Neuronal stem cell (in vitro differentiated cells): Measurements from ENCODE around the gene PACSIN2.
A peak's percentile ranks its signal among the peaks of the same experiment; 100 is the strongest.

Source experiments
- DNase-seq: peaks from one replicate; pipeline ENCODE4 v3.0.0-alpha.2; 2013; ENCODE audit warnings: low spot score
- H2AFZ ChIP-seq: one replicate; pipeline ENCODE4 v1.6.1; 2013; ENCODE audit warnings: mild to moderate bottlenecking, low read length, inconsistent platforms
- H2AK5ac ChIP-seq: 2 replicates; pipeline ENCODE4 v1.6.1; 2013; ENCODE audit warnings: low read depth, mild to moderate bottlenecking, inconsistent platforms, low read length, moderate library complexity, mixed read lengths
- H2BK120ac ChIP-seq: 2 replicates; pipeline ENCODE4 v1.6.1; 2013; ENCODE audit warnings: low read depth, mild to moderate bottlenecking, inconsistent platforms, low read length, moderate library complexity, mixed read lengths
- H2BK12ac ChIP-seq: one replicate; pipeline ENCODE4 v1.6.1; 2013; ENCODE audit warnings: low read length, inconsistent platforms
- H2BK15ac ChIP-seq: 2 replicates; pipeline ENCODE4 v1.6.1; 2013; ENCODE audit warnings: mild to moderate bottlenecking, low read length, inconsistent platforms, mixed read lengths
- H2BK5ac ChIP-seq: one replicate; pipeline ENCODE4 v1.6.1; 2013; ENCODE audit warnings: inconsistent platforms, mild to moderate bottlenecking, low read length, moderate library complexity
- H3K14ac ChIP-seq: one replicate; pipeline ENCODE4 v1.6.1; 2013; ENCODE audit warnings: low read length, inconsistent platforms
- H3K18ac ChIP-seq: 2 replicates; pipeline ENCODE4 v1.6.1; 2013; ENCODE audit warnings: low read length, inconsistent platforms
- H3K23ac ChIP-seq: 2 replicates; pipeline ENCODE4 v1.6.1; 2013; ENCODE audit warnings: low read depth, mild to moderate bottlenecking, mixed read lengths, low read length, inconsistent platforms; ENCODE audit not compliant: poor library complexity
- H3K27ac ChIP-seq: replicated peaks from 3 replicates; pipeline ENCODE4 v1.5.1; 2013; ENCODE audit warnings: low read length, inconsistent platforms
- H3K27me3 ChIP-seq, 3 experiments: 2 replicates each; pipeline ENCODE4 v1.6.1; 2013; ENCODE audit warnings: low read length in 3 of 3, mild to moderate bottlenecking in 2 of 3, inconsistent platforms in 1 of 3, low read depth in 1 of 3, mixed read lengths in 1 of 3, moderate library complexity in 1 of 3; ENCODE audit not compliant: control insufficient read depth in 3 of 3, insufficient read depth in 3 of 3
- H3K36me3 ChIP-seq, 2 donors: replicated peaks in 1 of 2; 2 replicates each; pipeline ENCODE4 v1.6.1; 2013; ENCODE audit warnings: low read length in 2 of 2; ENCODE audit not compliant: control insufficient read depth in 2 of 2, insufficient read depth in 2 of 2
- H3K4ac ChIP-seq: 2 replicates; pipeline ENCODE4 v1.6.1; 2013; ENCODE audit warnings: inconsistent platforms, mild to moderate bottlenecking, low read length, moderate library complexity
- H3K4me1 ChIP-seq, 2 donors: 1 replicate in 1 of 2; 2 replicates in 1 of 2; pipeline ENCODE4 v1.6.1; 2013; ENCODE audit warnings: low read length in 2 of 2, low read depth in 1 of 2; ENCODE audit not compliant: control insufficient read depth in 2 of 2, insufficient read depth in 1 of 2
- H3K4me2 ChIP-seq: one replicate; pipeline ENCODE4 v1.6.1; 2013; ENCODE audit warnings: mild to moderate bottlenecking, low read length, inconsistent platforms; ENCODE audit not compliant: insufficient read depth, poor library complexity, severe bottlenecking
- H3K4me3 ChIP-seq, 2 donors: 2 replicates each; pipeline ENCODE4 v1.5.1; 2013; ENCODE audit warnings: low read length in 2 of 2, mild to moderate bottlenecking in 2 of 2, inconsistent platforms in 1 of 2, moderate library complexity in 1 of 2
- H3K79me1 ChIP-seq: one replicate; pipeline ENCODE4 v1.6.1; 2013; ENCODE audit warnings: low read depth, mild to moderate bottlenecking, inconsistent platforms, low read length, moderate library complexity
- H3K9ac ChIP-seq: one replicate; pipeline ENCODE4 v1.6.1; 2013; ENCODE audit warnings: mild to moderate bottlenecking, low read depth, low read length, inconsistent platforms; ENCODE audit not compliant: poor library complexity
- H3K9me3 ChIP-seq, 2 donors: replicated peaks in 1 of 2; 2 replicates each; pipeline versions ENCODE3 to v1.6.1; 2013; ENCODE audit warnings: low read length in 2 of 2, mild to moderate bottlenecking in 2 of 2, inconsistent platforms in 1 of 2, low read depth in 1 of 2, mixed read lengths in 1 of 2, moderate library complexity in 1 of 2; ENCODE audit not compliant: control insufficient read depth in 2 of 2, insufficient read depth in 1 of 2
- H4K8ac ChIP-seq: one replicate; pipeline ENCODE4 v1.6.1; 2013; ENCODE audit warnings: low read depth, mild to moderate bottlenecking, inconsistent platforms, low read length, moderate library complexity
- H4K91ac ChIP-seq: one replicate; pipeline ENCODE4 v1.6.1; 2013; ENCODE audit warnings: low read length, low read depth, mild to moderate bottlenecking, inconsistent platforms; ENCODE audit not compliant: poor library complexity
- WGBS, 2 donors: extraction: QIAGEN DNeasy Blood & Tissue Kit; methylation state at CpG; one replicate each; pipeline ENCODE4 v1.1.7; 2013; ENCODE audit warnings: missing lambda C conversion rate in 2 of 2, mixed read lengths in 1 of 2; ENCODE audit not compliant: insufficient read length in 2 of 2, insufficient replicate concordance in 1 of 2; ENCODE audit errors: extremely low coverage in 2 of 2; 5-methylcytosine and 5-hydroxymethylcytosine counted together

The PACSIN2 gene

DNA sequence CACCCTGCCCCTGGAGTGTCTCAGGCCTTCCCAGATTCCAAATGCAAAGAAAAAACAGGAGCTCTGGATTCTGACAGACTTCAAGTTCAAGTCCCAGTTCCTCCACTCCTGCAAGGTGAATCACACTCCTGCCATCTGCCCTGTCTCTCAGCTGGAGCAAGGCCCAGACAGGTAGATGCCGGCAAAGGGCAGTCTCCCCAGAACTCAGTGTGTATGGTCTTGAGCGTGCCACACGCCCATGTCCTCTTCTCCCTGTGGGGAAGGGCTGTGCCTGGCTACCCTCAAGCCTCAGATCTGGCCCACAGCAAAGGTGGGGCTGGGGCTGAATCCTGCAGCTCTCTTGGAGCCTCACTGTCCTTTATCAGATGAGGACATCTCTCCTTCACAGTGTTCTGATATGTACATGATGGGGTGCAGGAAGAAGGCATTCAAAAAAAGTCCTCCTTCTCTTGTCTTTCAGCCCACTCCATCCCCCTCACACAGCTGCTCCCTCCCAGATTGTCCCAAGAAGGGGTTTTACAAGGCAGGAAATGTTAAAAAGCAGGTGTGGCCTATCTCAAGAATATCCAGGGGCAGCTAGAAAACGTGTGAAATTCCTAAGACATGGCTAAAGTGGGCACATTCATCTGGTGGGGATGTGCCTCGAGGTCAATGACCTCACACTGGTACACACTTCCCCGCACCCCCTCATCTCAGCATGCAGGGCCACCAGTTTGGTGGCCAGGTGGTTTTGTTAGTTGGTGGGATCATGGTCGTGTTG, 130.2 kb downstream of the PACSIN2 start:
- DNase-seq, result no peak
- Histone ChIP-seq H3K36me3 (peaks cover 44 to 99% of the 10 kb centered on the region in 2 donors), H2BK120ac (no peak overlapping the region), H3K4me3 (peak overlapping the region in 1 of 2 donors; percentile 13), H2BK5ac (no peak overlapping the region), H2BK15ac (no peak overlapping the region), H2AK5ac (no peak overlapping the region), H4K91ac (no peak overlapping the region), H3K27me3 (no peaks in the 10 kb centered on the region), H2AFZ (no peak overlapping the region), H4K8ac (no peak overlapping the region), H3K4me1 (peaks cover 0 to 2% of the 10 kb centered on the region in 2 donors), H3K18ac (no peak overlapping the region), H2BK12ac (no peak overlapping the region), H3K27ac (no peak overlapping the region), H3K9me3 (no peaks in the 10 kb centered on the region), H3K4me2 (no peak overlapping the region), H3K9ac (no peak overlapping the region), H3K23ac (no peak overlapping the region), H3K79me1 (peaks cover 2% of the 10 kb centered on the region), H3K14ac (no peak overlapping the region), H3K4ac (no peak overlapping the region)
- WGBS, 2 donors, result no CpG with 5 or more reads among the region's 7 CpGs

DNA sequence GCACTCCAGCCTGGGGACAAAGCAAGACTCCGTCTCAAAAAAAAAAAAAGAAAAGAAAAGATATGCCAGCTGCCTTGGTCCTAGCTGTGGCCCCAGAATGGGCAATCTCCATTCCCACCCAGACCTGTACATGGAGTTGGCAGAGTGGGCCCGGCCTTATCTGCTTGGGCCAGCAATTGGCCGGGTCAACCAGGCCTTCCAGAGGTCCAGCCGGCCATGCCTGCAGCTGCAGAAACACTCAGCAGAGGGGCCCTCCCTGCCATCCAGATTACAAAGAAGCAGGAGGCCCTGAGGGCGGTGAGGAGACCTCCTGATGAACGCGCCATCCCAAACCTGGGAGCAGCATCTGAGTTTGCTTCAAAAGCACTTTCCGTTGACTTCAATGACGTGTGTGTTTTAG, 131.0 kb downstream of the PACSIN2 start:
- Histone ChIP-seq H3K18ac (no peak overlapping the region), H3K4ac (no peak overlapping the region), H2BK5ac (no peak overlapping the region), H3K4me3 (no peak overlapping the region), H3K14ac (no peak overlapping the region), H3K23ac (no peak overlapping the region), H3K4me2 (no peak overlapping the region), H3K79me1 (peaks cover under 1% of the 10 kb centered on the region), H2AK5ac (no peak overlapping the region), H3K9ac (no peak overlapping the region), H3K36me3 (peaks cover 46 to 100% of the 10 kb centered on the region in 2 donors), H4K8ac (no peak overlapping the region), H2BK15ac (no peak overlapping the region), H3K4me1 (no peaks in the 10 kb centered on the region), H2BK12ac (no peak overlapping the region), H3K27me3 (no peaks in the 10 kb centered on the region), H4K91ac (no peak overlapping the region), H2BK120ac (no peak overlapping the region), H3K9me3 (no peaks in the 10 kb centered on the region), H2AFZ (no peak overlapping the region), H3K27ac (no peak overlapping the region)
- DNase-seq, result no peak
- WGBS, 2 donors, result no CpG with 5 or more reads among the region's 9 CpGs

DNA sequence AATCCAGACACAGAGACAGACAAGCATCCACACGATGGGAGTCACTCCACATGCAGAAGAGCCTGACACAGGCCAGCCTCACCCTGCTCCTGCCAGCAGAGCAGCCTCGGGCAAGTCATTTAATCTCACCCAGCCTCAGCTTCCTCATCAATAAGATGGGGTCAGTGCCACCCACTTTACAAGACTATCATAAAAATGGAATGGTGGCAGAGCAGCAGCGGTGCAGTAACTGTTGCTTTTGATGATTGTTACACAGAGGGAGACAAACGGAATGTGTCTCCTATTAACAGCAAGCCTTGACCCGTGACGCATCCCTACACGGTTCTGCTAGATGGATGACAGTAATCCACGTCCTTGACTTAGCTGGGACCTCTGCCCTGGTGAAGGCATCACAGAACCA, 131.8 kb downstream of the PACSIN2 start:
- Histone ChIP-seq H3K4me2 (no peak overlapping the region), H2AK5ac (no peak overlapping the region), H2AFZ (no peak overlapping the region), H3K4me3 (no peak overlapping the region), H3K18ac (no peak overlapping the region), H3K79me1 (no peaks in the 10 kb centered on the region), H2BK15ac (no peak overlapping the region), H2BK5ac (no peak overlapping the region), H4K8ac (no peak overlapping the region), H4K91ac (no peak overlapping the region), H2BK12ac (no peak overlapping the region), H3K14ac (no peak overlapping the region), H3K9ac (peak overlapping the region; percentile 10), H3K36me3 (peaks cover 44 to 100% of the 10 kb centered on the region in 2 donors), H3K27me3 (no peaks in the 10 kb centered on the region), H3K9me3 (no peaks in the 10 kb centered on the region), H2BK120ac (no peak overlapping the region), H3K4ac (no peak overlapping the region), H3K27ac (no peak overlapping the region), H3K23ac (no peak overlapping the region), H3K4me1 (no peaks in the 10 kb centered on the region)
- WGBS, 2 donors, result no CpG with 5 or more reads among the region's 8 CpGs
- DNase-seq, result no peak

DNA sequence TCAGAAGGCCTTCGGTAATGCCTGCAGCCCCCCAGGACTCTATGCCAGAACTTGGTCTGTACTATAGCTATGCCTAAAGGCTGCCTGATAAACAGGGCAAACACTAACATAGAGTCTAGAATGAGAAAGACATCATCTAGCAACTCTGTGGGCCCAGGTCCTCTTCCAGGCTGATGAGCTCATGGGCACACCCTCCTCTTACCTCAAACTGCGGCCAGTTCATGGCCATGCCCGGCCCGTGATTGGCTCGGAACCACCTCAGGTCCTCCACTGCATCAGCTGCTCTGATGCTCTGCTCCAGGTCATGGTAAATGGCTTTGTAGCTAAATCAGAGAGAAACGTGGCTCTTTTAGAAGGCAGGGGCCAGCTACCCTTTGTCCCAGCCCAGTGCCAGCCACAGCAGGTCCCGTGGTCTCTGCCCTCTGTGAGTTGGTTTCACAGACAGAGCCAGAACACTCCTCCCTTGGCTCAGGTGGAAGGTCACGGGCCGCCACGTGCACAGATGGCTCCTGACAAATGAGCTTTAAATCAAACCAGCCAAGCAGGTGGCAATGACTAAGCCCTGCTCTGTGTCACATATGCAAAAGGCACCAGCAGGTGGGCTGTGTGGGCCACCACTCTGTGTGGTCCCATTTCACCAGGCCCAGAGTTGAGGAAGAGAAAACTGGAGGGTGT, 132.8 kb downstream of the PACSIN2 start:
- Histone ChIP-seq H4K91ac (no peak overlapping the region), H3K27me3 (no peaks in the 10 kb centered on the region), H4K8ac (no peak overlapping the region), H2BK120ac (no peak overlapping the region), H3K14ac (no peak overlapping the region), H2BK15ac (no peak overlapping the region), H3K79me1 (no peaks in the 10 kb centered on the region), H2AFZ (no peak overlapping the region), H3K4me3 (peak overlapping the region in 1 of 2 donors; percentile 1), H2AK5ac (no peak overlapping the region), H3K27ac (no peak overlapping the region), H3K9me3 (no peaks in the 10 kb centered on the region), H2BK12ac (no peak overlapping the region), H3K36me3 (peaks cover 45 to 100% of the 10 kb centered on the region in 2 donors), H3K9ac (no peak overlapping the region), H3K4me1 (no peaks in the 10 kb centered on the region), H3K4ac (no peak overlapping the region), H3K23ac (no peak overlapping the region), H3K18ac (no peak overlapping the region), H2BK5ac (no peak overlapping the region), H3K4me2 (no peak overlapping the region)
- no CpG with 5 or more reads among the region's 10 CpGs for WGBS, 2 donors
- no peak for DNase-seq
